NCI-H446 (cell line): Measurements from ENCODE around the gene TRIO.
"Not testable (repeated sequence)": the region's sequence is repeated elsewhere in the genome, so short reads cannot be mapped to it uniquely, and the experiment has no call there.

Experiments used
- DNase-seq, 2 experiments: peaks; one replicate each; lab custom pipeline; 2025; lab: John Stamatoyannopoulos, UW

The TRIO gene

DNA sequence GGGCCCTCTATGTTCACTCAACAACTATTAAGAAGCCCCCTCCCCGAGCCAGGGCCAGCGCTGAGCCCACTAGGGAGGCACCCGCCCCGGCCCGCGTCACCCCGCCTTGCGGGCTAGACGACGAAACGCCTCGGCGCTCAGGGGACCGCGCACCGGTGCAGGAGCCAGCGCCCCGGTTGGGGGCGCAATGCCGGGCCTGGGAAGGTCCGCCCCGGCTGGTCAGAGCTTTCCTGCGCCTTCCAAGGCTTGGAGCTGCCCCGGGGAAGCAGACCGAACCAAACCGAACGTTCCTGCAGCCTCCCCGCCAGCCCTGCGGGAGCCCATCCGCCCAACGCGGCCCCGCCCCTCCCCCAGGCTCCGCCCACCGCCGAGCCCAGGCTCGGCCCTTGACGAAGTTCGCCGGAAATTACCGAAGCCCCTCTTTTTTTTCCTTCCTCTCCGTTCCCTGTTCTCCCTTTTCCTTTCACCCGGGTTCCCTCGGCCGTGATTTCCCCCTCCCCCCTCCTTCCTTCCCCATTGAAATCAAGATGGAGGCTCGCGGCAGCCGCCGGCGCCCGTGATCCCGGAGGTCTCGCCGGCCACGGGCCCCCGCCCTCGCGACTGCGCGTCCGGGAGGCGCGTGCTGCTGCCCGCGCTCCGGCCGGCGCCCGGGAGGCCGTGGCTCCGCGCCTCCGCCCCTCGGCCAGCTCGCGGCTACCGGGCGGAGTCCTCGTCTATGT, at the start of gene TRIO:
TSS of gene TRIO (plus strand) at position 516 of the 719 bp plus-strand sequence. CDS start 384 bp downstream, outside the sequence.
- DNase-seq: peak; percentile 98

DNA sequence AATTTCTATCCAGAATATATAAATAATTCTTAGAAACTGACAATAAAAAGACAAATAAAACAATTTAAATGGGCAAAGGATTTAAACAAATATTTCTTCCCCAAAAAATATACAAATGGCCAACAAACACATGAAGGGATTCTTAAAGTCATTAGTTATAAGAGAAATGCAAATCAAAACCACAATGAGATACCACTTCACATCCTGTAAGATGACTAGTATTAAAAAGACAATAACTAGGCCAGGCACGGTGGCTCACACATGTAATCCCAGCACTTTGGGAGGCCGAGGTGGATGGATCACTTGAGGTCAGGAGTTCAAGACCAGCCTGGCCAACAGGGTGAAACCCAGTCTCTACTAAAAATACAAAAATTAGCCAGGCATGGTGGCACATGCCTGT, 45.8 kb upstream of the TRIO start:
- DNase-seq: not testable (repeated sequence)

DNA sequence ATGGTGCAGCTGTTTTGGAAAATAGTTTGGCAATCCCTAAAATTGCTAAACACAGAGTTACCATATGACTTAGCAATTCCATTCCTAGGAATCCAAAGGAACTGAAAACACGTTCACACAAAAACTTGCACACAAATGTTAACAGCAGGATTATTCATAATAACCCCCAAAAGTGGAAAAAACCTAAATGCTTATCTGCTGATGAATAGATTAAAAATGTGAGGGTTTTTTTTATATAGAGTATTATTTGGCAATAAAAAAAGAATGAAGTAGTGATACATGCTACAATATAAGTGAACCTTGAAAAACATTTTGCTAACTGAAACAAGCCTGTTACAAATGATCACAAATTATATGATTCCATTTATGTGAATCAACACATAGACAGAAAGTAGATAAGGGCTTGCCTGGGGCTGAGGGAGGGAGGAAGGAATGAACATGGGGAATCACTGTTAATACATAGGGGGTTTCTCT, 45.1 kb upstream of the TRIO start:
- no peak for DNase-seq

DNA sequence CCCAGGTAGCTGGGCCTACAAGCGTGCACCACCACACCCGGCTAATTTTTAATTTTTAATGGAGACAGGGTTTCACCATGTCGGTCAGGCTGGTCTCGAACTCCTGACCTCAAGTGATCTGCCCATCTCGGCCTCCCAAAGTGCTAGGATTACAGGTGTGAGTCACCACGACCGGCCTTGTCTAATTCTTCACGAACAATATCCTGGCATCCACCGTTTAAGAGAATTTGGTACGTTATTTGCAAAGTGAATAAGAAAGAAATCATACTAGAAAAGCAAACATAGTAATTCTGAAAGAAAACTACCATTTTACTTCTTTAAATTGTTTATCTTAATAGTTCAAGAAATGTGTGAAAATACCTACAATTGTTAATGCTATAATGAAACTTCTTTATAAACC, 42.9 kb upstream of the TRIO start:
- DNase-seq: no peak

DNA sequence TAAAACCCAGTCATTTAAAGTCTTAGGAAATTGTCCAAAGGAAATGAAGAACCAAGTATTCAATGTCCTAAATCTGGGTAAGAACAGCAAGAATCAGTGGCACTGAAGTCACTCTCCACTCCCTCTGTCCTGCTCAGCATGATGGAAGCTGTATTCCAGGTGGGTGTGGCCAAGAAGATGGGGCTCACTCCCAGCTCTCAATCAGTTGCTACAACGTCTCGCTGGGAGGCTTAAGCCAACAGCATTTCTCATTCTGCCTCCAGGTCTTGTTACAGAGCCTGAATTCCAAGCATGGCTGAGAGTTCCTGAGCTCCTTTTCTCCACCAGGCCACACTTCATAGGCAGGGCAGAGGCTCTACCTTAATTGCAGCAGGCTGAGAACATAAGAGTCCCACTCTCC, 41.2 kb upstream of the TRIO start:
- no peak for DNase-seq

DNA sequence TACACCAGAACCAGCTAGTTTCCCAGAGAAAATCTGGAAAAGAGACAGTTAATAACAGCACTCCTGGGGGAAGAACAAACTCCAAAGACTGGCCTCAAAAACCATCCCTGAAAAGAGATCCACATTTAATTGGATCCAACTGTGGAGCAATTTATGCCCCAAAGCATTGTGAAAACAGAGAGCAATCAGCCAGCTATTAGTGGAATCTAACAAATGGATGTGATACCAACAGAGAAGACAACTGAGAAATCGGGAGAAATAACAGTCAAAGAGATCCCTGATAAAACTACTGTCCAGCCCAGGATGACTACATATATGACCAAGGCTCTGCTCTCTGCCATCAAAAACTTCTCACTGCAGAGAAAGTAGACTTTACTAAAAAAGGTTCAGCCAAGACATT, 40.5 kb upstream of the TRIO start:
- no peak for DNase-seq

DNA sequence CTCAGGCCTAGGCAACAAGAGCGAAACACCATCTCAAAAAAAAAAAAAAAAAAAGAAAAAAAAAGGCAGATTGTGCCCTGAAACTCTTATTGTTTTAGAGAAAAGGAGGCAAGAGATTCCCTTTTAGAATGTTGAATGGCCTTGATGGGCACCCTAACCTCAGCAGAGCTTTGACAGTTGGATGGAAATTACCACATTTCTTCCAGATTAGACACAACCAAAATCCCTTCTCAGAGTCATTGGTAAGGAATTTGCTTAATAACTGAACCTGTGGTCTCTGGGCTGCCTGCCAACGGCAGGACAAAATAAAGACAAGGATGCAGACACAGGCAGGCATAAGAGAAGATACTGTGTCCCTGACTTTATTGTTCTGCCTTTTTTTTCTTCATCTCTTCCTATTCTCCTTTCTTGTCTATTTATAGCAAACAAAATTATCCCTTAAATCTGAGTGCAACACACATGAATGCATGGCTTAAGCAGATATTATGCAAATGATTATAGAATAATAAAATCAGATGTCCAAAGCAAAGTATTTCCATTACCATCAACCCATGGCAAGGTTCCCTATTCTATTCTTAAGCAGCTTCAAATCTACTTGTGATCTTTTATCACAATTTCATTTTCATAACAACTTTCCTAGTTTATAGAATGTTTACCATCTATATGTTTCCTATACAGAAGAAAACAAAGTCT, 37.3 kb upstream of the TRIO start:
- DNase-seq: peak; percentile 37 to 63

DNA sequence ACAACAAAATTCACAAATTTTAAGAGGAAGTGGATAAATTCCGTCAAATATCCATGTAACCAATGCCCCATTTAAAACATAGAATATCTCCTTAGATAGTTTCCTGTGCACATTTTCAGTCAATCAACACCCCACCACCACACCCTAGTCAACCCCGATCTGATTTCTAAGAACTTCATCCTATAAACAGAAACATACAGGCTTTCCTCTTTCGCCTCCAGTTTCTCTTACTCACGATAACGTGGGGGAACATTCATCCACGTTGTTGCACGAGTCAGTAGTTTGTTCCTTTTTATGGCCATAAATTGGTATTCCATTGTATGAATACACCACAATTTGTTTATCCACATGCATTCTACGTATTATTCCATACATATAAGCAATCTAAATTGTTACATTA, 35.6 kb upstream of the TRIO start:
- DNase-seq: no peak

DNA sequence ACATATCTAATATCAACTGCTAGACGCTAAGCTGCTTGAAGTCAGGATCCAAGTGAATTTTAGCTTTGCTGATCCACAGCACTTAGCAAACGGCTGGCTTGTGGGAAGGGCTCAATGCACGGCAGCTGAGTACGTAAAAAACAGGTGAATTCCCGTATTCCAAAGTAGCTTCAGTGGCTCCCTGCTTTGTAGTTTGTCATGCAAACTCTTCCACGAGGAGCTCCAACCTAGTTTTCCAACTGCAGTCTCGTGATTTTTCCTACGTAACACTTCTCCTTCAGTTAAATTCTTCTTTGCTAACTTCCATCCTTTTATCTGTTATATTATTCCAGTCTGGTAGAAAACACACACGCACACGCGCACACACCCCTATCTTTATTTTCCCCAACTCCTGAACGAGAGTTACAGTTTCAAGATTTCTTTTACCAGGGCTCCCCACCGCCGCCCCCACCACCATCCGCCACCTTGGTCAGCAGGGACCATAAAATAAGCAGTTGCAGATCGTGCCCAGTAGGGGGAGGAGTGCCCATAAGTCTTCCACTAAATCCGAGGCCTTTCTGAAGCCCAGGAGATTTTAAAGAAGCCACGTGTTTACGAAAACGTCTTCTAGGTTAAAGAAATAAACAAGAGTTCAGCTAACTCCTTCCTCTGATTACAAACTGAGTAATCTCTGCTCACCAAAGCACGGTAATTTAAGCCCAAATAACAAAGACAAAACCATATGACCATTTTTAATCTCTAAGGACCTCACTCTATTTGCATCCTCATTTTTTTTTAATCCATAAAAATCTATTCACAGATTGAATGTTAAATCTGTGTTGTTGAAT, 34.8 kb upstream of the TRIO start:
- DNase-seq: peak; percentile 63 to 88

DNA sequence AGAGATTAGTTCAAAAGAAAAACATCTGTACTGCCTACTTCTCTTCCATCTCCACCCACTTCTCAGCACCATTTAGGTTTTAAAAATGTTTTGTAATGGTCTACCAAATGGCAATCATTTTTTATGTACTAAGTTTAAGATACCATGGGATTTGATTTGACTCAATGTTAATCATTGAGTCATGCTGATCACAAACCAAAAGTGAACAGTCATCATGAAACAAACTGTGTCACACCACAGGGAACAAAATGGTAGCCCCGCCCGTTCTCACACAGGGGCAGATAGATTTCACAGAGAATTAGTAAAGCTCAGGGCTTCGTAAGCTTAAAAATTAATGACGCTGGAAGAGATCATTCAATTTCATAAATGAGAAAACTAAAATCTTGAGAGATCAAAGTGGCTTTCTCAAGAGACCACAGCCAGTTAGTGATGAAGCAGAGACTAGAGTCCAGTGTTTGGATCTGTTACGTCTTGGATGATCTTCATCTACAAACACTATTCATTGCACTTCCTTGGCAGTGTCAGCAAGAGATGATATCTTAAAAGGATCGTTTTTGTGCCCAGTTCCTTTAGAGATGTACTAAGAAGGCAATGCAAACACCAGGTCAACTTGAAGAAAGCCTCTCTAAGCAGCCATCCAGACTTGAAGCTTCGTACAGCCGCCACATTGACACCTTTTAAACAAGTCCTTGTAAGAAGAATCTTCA, 33.9 kb upstream of the TRIO start:
- DNase-seq: no peak

DNA sequence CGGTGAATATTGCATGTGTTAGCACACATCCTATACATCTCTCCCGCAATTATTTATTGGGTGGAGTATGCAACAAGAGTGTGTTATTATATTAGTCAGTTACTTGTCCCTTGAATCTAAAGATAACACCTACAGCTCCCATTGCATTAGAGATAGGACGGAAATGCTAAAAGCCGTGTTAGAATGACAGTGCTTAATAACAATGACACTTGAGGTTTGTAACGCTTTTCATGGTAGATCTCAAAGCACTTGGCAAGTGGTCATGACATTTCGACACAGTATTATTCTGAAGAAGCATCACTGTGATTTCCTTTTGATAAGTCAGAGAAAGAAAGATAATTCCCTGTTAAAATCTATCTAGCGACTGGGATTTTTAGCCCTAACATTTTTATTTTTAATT, 33.4 kb upstream of the TRIO start:
- DNase-seq: no peak

DNA sequence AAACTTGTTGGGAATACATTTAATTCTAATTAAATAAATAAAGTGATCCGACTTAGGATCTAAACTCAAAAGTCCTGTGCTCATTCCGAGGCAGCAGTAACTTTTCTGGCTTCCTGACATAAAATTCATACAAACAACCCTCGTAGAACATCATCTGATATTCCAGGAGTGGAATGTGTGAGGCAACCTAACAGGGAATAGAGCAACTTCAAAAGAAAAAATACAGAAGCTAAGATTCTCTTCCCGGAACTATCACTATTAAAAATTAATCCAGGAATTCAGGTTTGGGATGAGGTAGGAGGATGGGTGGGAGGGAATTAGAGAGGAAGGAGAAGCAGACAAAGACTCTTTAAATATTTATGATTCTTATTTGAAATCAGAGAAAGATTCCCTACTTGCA, 32.9 kb upstream of the TRIO start:
- no peak for DNase-seq

DNA sequence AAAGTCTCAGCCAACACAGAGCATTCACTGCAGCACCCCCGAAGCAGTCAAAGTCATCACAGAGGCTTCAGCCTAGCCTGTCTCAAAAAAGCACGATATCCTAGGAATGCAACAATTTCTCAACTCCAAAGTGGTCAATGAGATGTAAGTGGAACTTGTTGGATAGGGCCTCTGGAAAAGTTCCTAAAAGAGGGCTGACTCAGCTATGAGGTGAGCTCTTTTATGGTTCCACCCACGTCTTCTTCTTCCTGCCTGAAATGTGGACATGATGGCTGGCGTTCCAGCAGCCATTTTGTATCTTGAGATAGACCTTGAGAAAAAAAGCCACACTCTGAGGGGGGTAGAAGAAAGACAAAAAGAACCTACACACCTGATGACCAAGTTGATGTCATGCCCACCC, 32.5 kb upstream of the TRIO start:
- DNase-seq: no peak

DNA sequence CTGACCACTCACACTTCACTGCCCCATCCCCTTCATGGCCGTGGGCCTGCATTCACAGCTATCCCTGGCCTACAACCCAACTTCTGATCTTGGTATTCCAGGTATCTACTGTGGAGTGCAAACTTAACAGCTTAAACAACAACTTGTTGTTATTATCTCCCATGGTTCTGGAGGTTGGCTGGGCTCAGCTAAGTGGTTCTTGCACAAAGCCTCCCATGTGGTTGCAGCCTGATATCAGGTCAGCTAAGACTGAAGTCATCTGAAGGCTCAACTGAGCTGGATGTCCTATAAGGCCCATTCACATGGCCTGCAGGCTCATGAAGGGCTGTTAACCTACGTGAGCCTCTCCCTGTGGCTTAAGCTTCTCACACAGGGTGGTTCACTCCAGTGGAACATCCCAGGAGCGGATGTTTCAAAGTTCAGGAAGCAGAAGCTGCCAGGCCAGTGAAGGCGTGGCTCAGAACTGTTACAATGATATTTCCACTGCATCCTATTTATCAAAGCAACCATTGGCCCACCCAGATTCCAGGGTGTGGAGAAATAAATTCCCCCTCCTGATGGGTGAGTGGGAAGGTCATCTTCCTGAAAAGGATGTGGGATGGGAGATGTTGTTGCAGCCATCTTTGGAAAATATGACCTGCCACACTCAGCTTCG, 30.0 kb upstream of the TRIO start:
- no peak for DNase-seq

DNA sequence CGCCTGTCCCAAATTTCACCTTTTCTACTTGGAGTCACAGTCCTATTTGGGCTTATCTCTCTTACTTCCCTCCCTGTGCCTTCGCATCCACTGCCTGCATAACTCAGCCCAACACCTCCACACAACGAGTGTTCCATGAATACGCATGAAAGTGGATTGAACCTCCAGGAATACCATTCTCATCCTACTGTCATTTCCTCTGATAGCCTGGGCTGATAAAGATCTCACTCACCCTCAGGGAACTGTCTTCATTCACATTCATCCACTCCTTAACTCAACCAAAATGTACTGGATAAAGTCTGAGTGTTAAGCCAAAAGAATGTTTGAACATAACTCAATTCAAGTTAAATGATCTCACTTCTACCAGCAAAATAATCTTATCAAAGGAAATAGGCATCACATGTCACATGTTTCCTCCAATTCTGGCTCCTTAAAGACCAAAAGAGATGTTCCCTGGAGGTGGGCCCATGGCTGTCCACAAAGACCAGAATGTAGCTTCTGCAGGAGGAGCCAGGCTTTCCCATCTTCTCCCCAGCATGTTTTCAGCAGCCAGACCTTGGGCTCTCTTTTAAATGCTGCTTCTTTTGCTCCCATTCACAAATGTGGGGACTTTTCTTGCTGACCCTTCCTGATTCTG, 28.4 kb upstream of the TRIO start:
- no peak for DNase-seq

DNA sequence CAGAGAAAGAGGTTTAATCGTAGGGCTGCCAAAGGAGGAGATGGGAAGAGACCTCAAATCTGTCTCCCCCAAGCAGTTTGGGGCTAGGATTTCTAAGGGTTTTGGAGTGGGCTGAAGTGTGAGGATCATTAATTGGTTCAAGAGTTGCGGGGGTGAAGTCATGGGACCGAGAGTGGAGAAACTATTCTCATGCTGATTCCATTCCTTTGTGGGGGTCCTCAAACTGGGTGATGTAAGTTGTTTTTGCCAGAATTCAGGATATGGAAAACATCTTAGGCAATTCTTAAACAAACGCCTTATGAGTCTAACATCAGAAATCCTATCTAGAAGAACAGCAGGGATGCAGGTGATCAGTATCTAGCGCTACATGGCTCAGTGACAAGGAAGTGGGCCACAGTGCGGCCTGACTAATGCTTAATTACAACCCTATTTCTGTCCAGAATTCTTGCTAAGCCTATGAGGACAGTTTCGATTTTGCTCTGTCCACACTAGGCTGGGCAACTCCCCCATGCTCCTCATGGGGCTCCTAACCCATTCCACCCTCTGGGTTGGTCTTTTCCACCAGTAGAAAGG, 27.7 kb upstream of the TRIO start:
- no peak for DNase-seq

DNA sequence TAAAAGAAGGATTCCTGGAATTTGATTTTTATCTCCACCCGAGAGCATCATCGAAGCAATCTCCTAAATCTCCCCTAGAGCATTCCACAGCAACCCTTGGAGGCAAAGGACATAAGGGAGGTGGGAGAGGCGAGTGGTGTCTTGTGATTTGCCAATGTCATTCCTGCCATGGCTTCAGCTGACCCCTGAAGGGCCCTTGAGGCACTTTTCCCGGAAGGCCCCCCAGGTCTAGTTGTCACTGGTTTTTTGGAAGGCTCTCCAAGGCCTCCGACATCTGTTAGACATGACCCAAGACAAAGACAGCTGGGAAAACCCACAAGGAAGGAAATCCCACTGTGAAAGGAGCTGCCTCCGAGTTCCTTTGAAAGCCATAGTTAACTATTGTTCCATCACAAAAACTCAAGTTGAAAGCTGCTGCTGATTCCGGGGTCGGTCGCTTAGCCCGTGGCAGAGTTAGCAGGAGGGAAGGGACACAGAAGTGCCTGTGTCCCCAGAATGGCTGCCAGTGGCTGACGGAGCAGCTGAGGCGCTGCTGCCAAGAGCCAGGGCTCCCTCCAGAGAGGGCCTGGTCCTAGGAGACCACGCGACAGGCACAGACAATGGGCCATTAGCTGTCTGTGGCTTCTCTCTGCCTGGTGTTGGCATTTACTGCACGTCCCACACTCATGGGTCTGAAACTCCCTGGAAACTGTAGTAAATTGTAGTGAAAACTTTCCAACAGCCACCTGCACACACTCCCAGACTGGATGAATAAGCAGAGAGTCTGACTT, 24.4 kb upstream of the TRIO start:
- DNase-seq: no peak

DNA sequence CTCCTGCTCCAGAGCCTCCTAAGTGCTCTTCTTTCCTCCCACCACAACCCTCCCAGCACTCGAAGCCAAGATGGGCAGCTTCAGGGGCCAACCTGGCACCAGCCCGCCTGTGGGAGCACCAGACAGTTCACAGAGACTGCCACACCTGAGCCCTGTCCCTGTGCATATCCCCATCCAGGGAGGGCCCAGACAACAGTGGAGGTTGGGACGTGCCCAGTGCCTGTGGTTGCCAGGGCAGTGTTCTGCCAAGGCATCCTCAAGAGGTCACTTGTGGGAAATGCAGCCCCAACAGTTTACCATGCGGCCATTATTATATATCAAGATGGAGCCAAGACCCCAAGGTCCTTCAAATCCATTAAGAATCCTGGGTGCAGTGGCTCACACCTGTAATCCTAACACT, 23.0 kb upstream of the TRIO start:
- no peak for DNase-seq

DNA sequence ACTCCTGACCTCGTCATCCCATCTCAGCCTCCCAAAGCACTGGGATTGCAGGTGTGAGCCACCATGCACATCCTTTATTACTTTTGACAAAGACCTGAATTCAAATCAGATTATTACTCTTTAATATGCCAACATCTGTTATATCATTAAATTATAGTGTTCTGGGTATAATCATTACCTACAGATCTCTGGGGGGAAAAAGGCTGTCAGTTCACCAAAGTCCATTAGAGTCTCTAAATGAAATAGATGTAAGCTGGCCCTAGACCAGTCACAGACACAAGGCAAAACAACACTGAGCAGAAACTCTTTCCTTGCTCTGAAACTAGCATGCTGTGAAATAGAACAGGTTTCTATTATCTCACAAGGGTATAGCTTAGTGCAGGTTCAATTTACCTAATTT, 21.6 kb upstream of the TRIO start:
- no peak for DNase-seq

DNA sequence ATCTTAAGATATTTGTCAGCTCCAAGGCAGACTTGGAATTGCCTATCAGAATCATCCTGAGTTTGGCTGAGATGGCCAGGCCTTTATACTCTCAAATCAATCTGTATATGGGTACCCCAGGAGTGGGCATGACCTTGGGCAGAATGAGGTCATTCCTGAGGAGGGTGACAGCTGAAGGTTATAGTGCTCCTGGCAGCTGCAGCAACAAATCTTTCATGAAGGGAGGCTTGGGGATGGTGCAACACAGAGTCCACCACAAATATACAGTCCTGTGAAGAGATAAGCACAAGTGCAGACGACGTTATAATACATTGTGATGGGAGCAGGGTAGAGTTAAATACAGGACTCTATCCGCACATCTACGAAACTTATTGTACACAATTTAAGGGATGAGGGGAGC, 21.1 kb upstream of the TRIO start:
- no peak for DNase-seq
